ENCODE data around the gene ZNF48.
A peak's percentile ranks its signal among the peaks of the same experiment; 100 is the strongest.
"Not testable (repeated sequence)": the region's sequence is repeated elsewhere in the genome, so short reads cannot be mapped to it uniquely, and the experiment has no call there.

ZNF48 gene

DNA sequence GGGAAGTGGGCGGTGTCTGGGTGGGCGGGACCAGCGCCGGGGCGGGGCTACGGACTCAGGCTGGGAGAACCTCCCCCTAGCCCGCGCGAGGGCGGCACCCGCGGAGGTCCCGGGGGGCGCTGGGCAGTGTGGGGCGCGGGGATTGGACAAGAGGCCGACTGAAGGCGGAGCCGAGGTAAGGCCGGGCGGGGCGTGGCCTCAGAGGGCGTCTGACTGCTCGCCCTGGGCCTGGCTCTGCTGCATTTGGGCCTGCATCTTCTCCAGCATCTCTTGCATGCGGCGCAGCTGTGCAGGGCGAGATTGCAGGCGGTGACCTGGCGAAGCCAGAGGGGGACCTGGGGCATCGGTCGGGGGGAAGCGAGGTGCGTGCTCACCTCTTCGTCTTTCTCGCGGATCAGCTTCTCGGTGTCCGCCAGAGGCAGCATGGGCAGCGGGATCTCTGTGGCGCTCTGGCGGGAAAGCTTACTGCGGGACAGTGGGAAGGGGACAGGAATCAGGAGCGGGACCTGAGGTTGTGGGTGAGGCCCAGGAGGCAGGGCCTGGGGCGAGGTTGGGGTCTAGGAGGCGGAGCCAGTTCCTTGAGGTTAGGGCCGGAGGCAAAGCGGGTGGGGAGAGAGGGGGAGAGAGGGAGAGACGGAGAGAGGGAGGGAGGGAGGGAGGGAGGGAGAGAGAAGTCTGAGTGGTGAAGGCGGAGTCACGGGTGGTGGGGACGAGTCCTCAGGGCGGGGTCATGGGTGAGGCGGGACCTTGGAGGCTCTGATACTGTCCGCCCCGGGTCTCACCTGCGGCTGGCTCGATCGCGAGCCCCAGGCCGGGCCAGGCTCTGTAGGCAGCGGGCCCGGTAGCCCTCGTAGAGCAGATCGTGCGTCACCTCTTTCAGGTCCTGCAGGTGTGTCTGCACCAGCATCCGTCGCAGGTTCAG is 16.7 kb upstream of the ZNF48 start:
- peak; percentile 98 for DNase-seq

DNA sequence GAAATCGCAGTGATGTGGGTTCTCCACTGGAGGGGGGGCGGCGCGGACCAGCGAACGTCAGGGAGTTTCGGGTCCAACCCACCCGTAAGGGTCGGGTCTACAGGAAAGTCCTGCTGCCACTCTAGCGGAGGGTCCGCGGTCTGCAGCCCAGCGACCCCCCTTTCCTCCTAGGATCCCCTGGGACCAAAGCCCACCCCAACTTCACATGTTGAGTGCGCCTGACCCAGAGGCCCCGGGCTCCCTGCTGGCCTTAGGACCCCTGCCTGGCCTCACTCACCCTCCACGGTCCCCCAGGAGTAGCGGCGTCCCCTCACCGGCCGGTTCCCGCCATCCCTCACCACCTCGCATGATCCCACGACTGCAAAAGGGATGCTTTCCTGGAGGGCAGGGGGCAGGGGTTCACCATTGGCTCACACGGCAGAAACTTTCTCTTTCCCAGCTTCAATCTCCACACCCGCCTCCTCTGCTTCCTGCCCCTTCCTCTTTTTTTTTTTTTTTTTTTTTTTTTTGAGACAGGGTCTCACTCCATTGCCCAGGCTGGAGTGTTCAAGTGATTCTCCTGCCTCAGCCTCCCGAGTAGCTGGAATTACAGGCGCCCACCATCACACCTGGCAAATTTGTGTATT is 15.9 kb upstream of the ZNF48 start:
- no peak for DNase-seq

- DNase-seq = no peak
Observed at GRCh38 chr16:30380072-30380802, 15.0 kb upstream of the ZNF48 start.

DNA sequence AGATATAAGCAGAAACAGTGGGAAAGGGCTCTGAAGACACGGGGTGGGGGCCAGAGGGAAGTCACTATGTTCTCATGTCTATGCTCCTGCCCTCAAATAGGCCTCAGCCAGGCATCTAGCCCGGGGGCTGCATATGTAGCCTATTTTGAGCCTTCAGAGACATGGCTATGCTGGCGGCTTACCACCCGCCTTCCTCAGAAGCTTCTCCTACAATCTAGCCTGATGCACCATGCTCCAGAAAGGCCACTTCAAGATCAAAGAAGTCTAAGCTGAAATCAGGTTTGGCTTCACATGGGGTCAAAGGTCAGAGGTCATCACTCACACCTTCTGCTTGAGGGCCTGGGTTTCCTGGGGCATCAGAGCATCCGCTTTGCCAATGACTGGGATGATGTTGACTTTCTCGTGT is 14.4 kb upstream of the ZNF48 start:
- DNase-seq = no peak

DNA sequence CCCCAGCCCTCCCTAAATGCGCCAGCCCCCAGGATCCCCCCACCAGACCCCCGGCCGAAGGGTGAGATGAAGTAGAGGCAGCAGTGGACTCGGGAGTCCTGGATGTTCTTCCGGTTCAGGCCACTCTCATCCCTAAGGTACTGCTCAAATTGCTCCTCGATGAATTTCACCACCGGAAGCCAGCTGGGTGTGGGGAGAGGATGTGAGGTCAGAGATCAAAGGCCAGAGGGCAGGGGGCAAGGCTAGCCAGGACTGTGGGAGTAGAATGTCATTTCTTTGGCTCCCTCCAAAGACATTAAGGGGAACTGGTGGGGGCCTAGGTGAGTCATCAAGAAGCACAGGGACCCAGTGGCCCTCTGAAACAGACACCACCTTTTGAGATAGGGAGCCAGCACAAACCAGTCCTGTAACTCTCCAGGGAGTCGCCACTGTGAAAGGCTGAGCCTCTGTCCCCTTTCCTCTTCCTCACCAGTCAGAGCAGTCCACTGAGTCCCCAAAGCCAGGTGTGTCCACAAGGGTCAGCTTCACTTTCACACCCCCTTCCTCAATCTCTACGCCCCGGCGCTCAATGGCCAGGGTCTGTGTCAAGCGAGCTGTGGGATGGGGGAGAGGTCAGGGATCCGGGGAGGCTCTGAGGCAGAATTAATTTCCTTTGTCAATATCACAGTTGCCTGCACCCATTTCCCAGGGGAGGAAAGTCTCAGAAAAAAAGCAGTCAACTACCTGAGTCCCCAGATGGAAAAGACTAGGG is 13.8 kb upstream of the ZNF48 start:
- no peak for DNase-seq

- no peak for DNase-seq
Observed at GRCh38 chr16:30382111-30382881, 12.9 kb upstream of the ZNF48 start, which contains the start of gene SEPTIN1. TSS of gene SEPTIN1 (minus strand) at chr16:30382561. CDS start at chr16:30382542, 19 bp downstream.

DNA sequence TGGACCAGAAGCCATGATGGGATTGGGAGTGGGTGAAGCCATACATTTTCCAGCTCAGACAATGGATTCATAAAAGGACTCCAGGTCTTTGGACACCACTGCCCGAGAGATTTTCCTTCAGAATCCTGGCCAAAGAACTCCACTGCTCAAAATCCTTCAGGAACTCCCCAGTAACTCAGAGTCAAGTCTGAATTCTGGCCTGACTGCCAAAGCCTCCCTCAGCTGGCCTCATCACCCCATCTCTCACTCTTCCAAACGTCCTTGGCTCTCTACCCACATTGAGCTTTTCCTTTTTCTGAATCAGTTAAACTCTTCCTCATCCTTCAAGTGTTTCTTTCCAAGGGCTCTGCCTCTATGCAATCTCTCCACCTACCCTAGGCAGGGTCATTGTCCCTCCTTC is 11.7 kb upstream of the ZNF48 start:
- no peak for DNase-seq

GRCh38 chr16:30394592-30395154 is 547 bp upstream of the ZNF48 start:
- peak; percentile 42 for DNase-seq

DNA sequence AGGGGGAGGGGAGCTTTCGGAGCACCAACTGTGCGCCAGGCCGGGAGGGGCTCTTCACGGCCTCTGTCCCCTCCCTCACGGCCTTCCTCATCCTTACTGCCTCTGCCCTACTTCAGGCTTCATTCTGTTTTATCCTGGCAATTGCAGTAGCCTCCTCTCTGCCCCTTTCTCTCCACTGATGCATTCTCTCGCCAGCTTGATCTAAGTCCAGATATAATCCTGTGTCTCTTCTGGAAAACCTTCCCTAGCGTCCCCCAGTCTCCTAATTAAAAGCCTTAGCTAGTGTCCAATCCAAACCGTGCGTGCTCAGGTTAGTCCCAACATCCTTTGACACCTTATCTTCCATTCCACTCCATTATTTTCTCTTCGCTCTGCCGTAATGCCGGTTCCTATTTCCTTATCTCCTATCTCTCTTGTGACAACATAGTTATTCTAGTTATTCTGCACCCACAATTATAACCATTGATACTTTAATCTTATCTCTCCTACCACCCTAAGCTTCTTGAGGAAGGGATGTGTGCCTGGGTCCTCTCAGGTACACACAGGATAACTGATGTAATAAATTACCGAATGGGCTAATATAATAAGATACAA is 869 bp downstream of the ZNF48 start:
- DNase-seq = peak; percentile 45

DNA sequence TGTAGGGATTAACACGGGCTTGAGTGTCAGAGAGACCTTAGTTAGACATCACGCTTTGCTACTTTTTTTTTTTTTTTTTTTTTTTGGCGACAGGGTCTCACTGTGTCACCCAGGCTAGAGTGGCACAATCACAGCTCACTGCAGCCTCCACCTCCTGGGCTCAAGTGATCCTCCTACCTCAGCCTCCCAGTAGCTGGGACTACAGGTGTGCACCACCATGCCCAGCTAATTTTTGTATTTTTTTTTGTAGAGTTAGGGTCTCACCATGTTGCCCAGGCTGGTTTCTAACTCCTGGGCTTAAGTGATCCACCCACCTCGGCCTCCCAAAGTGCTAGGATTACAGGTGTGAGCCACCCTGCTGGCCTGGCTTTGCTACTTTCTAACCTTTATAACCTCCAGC is 1.4 kb downstream of the ZNF48 start:
- DNase-seq = not testable (repeated sequence)

GRCh38 chr16:30397056-30397455 is 1.8 kb downstream of the ZNF48 start:
- DNase-seq = no peak

DNA sequence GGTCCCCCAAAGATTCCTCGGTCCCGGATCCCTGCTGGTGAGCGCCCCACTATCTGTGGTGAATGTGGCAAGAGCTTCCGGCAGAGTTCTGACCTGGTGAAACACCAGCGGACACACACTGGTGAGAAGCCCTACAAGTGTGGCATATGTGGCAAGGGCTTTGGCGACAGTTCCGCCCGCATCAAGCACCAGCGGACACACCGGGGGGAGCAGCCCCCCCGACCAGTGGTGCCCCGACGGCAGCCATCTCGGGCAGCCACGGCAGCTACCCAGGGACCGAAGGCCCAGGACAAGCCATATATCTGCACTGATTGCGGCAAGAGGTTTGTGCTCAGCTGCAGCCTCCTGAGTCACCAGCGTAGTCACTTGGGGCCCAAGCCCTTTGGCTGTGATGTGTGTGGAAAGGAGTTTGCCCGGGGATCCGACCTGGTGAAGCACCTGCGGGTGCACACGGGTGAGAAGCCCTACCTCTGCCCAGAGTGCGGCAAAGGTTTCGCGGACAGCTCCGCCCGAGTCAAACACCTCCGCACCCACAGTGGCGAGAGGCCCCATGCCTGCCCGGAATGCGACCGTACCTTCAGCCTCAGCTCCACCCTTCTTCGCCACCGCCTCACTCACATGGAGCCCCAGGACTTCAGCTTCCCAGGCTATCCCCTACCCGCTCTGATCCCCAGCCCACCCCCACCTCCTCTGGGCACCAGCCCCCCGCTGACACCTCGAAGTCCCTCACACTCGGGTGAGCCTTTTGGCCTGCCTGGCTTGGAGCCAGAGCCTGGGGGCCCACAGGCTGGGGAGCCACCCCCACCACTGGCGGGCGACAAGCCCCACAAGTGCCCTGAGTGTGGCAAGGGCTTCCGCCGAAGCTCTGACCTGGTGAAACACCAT is 2.8 kb downstream of the ZNF48 start:
- DNase-seq = no peak

- no peak for DNase-seq
Observed at GRCh38 chr16:30398661-30399434, 3.6 kb downstream of the ZNF48 start.

GRCh38 chr16:30399435-30400186 is 4.4 kb downstream of the ZNF48 start:
- no peak for DNase-seq

- DNase-seq = no peak
Observed at GRCh38 chr16:30401768-30402425, 6.7 kb downstream of the ZNF48 start.

DNA sequence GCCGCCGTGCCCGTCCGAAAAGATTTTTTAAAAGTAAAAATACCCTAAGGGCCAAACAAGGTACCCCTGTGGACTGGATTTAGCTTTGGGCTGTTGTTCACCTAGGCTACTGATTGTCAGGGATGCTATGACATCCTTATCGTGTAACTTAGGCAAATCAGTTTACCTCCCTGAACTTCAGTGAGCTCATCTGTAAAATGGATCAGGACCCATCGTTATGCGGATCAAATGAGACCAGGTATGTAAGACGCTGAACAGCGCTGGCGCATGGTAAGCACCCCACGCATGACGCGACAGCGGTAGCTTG is 11.5 kb downstream of the ZNF48 start:
- DNase-seq = no peak

- peak; percentile 89 for DNase-seq
Observed at GRCh38 chr16:30407102-30407803, 12.0 kb downstream of the ZNF48 start, which contains the start of gene ZNF771. TSS of gene ZNF771 (plus strand) at chr16:30407606. CDS start at chr16:30408054, 448 bp downstream.
